Measurements from ENCODE around the gene POGLUT2.
A peak's percentile ranks its signal among the peaks of the same experiment; 100 is the strongest.

Gene POGLUT2

DNA sequence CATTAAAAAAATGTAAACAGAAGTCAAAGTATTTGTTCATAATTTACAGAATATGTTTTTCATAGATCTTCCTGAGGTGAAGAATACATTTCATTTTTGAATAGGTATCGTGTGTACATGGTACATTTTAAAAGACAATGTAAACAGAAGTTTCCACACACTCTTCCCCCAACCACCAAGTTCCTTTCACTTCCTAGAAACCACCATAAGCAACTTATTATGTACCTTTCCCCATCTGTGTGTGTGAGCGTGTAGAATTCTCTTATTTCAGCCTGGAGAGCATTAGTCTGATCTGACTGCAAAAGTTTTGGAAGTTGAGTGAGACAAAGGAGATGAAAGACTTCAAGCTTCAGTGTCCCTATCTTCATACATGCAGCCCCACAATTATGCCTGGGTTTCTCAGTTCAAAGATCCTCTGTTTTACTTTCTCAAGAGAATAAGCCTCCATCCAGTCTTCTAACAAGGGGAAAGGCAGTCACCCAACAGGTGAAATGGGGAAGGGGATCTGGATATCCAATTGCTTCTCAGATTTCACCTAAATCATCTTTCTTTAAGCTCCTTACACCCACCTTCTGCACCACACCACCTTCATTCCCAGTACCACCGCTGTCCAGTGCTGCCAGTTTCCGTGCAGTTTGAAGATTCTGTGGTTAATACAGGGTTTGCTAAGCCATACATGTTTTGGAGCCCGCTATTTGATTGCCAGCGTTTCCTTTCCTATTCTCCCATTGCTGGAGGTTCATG lies 27.3 kb downstream of the POGLUT2 start:
- peaks cover 9% of the 10 kb centered on the region for H3K36me3 ChIP-seq
- H4K20me1 ChIP-seq, result no peaks in the 10 kb centered on the region
- H3K27me3 ChIP-seq, result no peaks in the 10 kb centered on the region
- no peak overlapping the region for H3K27ac ChIP-seq
- no peak overlapping the region for H3K9ac ChIP-seq
- peak overlapping the region; percentile 92 for H3K4me2 ChIP-seq
- H3K4me3 ChIP-seq, result no peak overlapping the region
- peaks cover 7% of the 10 kb centered on the region for H3K9me3 ChIP-seq
- no peak for TF ChIP-seq Cebpa-rat (IDR thresholded peaks at IDR 0.05)
- peaks cover 29% of the 10 kb centered on the region for H3K4me1 ChIP-seq

DNA sequence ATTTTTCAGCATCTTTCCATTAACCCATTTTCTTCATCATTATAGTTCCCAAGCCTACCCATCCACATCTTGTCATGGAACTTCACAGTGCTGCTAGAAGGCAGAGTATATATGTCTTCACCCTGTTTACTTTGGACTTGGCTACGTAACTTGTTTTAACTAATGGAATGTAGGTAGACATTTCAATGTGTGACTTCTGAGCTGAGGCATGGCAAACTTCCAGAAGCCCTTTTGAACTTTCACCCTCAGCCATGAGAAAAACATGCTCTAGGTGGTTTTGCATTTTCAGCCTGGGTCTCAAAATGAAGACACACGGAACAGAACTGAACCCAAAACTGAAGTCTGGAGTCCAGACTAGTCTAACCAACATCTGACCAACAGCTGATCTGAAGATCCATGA lies 28.3 kb downstream of the POGLUT2 start:
- Histone ChIP-seq H4K20me1 (no peaks in the 10 kb centered on the region), H3K36me3 (peaks cover 13% of the 10 kb centered on the region), H3K4me3 (no peak overlapping the region), H3K4me2 (no peak overlapping the region), H3K27ac (no peak overlapping the region), H3K9me3 (peaks cover 7% of the 10 kb centered on the region), H3K27me3 (no peaks in the 10 kb centered on the region), H3K9ac (no peak overlapping the region), H3K4me1 (peaks cover 29% of the 10 kb centered on the region)
- TF ChIP-seq Cebpa-rat (IDR thresholded peaks at IDR 0.05), result no peak

DNA sequence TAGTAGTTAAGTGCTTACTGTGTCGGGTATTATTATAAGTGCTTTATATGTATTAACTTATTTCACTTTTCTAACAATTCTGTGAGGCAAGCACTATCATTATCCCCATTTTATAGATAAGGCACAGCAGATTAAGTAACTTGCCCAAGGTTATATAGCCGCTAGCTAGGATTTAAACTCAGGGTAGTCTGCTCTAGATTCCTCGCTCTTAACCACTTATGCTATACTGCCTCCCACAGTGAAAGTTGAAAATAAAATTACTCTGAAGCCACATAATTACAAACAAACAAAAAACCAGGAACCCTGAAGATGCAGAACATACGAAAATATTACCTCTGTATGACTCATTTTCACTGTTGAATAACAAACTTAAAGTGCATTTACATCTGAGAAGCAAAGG lies 29.1 kb downstream of the POGLUT2 start:
- H3K4me2 ChIP-seq, result no peak overlapping the region
- peaks cover 7% of the 10 kb centered on the region for H3K9me3 ChIP-seq
- no peaks in the 10 kb centered on the region for H4K20me1 ChIP-seq

DNA sequence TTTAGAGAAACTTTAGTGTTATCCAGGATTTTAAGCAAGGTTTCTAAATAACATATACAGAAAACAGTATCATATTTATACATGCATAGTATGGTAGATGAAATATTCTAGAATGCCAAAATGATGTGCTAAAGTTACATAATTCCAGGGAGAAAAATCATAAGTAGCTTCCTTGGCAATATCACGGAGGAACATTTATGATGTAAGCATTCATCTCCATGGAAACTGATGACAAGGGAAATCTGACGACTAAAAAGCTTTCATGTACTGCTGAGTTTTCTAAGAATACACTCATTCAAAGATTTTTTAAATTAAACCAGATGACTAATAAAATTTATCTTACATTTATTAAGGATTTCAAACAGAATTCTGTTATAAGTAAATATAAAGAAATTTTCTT lies 29.9 kb downstream of the POGLUT2 start:
- no peak for TF ChIP-seq Cebpa-rat (IDR thresholded peaks at IDR 0.05)
- Histone ChIP-seq H3K9ac (no peak overlapping the region), H3K4me1 (peaks cover 25% of the 10 kb centered on the region), H3K27me3 (no peaks in the 10 kb centered on the region), H3K27ac (no peak overlapping the region), H3K4me2 (no peak overlapping the region), H4K20me1 (no peaks in the 10 kb centered on the region), H3K4me3 (no peak overlapping the region), H3K36me3 (peaks cover 15% of the 10 kb centered on the region), H3K9me3 (peaks cover under 1% of the 10 kb centered on the region; the same call in 1 of the 2 replicates)

More for the DNA sequence above, 29.1 kb downstream of the POGLUT2 start:
- Histone ChIP-seq H3K36me3 (peaks cover 15% of the 10 kb centered on the region), H3K9ac (no peak overlapping the region), H3K4me1 (peaks cover 29% of the 10 kb centered on the region), H3K27me3 (no peaks in the 10 kb centered on the region), H3K27ac (no peak overlapping the region), H3K4me3 (no peak overlapping the region)
- TF ChIP-seq Cebpa-rat (IDR thresholded peaks at IDR 0.05), result no peak

DNA sequence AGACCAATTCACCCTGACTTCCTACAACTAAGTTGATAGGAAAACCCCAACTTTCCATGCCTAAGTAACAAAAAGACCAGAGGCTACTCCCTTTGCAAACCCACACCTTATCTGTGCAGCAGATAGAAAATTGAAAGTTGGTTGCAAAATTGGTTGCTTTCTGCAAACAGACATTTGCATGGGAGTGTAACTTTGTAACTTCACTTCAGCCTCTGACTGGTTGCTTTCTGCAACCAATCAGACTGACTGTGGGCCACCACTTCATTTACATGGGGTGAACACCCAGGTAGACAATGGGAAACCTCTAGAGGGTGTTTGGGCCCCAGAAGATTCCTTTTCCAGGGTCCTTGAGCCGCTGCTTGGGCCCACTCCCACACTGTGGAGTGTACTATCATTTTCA lies 35.0 kb downstream of the POGLUT2 start:
- peaks cover 15% of the 10 kb centered on the region for H3K36me3 ChIP-seq
- no peak overlapping the region for H3K4me3 ChIP-seq
- H3K4me1 ChIP-seq, result no peaks in the 10 kb centered on the region
- H3K27ac ChIP-seq, result no peak overlapping the region
- H3K27me3 ChIP-seq, result no peaks in the 10 kb centered on the region
- no peak overlapping the region for H3K4me2 ChIP-seq
- no peaks in the 10 kb centered on the region for H3K9me3 ChIP-seq
- TF ChIP-seq Cebpa-rat (IDR thresholded peaks at IDR 0.05), result no peak
- H4K20me1 ChIP-seq, result no peaks in the 10 kb centered on the region
- H3K9ac ChIP-seq, result no peak overlapping the region

DNA sequence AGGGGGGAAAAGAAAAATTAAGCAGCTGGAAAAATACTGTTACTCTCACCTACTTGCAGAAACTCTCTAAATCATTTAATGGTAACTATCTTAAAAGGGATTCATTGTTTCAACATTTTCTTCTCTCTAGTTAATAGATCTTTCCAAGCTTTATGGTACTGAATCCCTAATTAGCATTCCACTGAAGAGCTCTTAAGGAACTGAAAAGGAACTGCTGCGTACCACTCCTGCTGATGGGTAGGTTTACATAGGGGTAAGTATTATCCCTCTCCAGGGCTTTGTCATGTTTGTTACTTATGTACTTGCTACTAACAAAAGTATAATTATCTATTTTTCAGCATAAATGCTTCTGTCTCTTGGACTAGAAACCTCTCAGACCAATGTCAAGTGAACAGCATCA lies 37.7 kb downstream of the POGLUT2 start:
- Histone ChIP-seq H3K9me3 (no peaks in the 10 kb centered on the region), H3K9ac (no peak overlapping the region), H3K27ac (no peak overlapping the region), H3K4me2 (no peak overlapping the region), H4K20me1 (no peaks in the 10 kb centered on the region), H3K27me3 (no peaks in the 10 kb centered on the region), H3K36me3 (peaks cover 7% of the 10 kb centered on the region; the same call in 1 of the 2 replicates), H3K4me1 (no peaks in the 10 kb centered on the region), H3K4me3 (no peak overlapping the region)
- no peak for TF ChIP-seq Cebpa-rat (IDR thresholded peaks at IDR 0.05)

DNA sequence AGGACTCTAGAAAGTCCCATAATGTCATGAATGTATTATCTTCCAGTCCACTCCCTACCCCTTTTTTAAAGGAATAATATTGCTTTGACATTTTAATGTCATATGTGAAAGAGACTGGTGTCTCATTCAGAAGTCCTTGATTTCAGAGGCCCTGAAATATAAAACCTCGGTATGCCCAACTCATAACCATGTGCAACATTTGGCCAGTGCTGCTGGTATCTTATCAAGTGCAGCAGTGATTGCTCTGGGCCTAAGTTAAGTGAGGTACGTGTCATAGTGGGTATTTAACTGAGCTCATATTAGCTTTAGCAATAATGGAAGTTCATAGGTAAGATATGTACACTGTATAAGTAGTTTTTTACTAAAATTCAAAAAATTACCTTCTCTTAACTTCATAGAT lies 39.9 kb downstream of the POGLUT2 start:
- TF ChIP-seq Cebpa-rat (IDR thresholded peaks at IDR 0.05), result no peak
- H3K9me3 ChIP-seq, result no peaks in the 10 kb centered on the region

DNA sequence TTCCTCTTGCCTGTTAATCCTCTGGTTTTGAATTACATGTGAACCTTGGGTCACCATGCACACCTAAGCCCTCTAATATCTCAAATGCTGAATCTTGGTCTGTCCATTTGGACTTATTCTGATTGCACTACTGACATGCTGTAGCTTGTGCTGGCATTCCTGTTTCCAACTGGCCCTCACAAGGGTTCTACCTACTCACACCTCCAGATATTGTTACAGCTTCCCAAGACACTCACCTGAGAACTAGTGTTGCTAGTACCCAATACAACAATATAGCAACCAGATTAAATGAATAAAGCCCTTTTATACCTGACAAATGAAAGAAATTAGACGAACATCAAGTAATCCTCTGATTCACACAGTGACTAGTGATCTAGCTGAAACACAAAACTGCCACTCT lies 41.8 kb downstream of the POGLUT2 start:
- no peaks in the 10 kb centered on the region for H4K20me1 ChIP-seq
- H3K4me3 ChIP-seq, result no peak overlapping the region
- H3K9me3 ChIP-seq, result peaks cover 8% of the 10 kb centered on the region; the same call in 1 of the 2 replicates
- no peak overlapping the region for H3K9ac ChIP-seq
- no peaks in the 10 kb centered on the region for H3K27me3 ChIP-seq
- no peak overlapping the region for H3K4me2 ChIP-seq
- H3K4me1 ChIP-seq, result no peaks in the 10 kb centered on the region
- no peak for TF ChIP-seq Cebpa-rat (IDR thresholded peaks at IDR 0.05)
- H3K27ac ChIP-seq, result no peak overlapping the region
- H3K36me3 ChIP-seq, result no peaks in the 10 kb centered on the region

More for the DNA sequence above, 39.9 kb downstream of the POGLUT2 start:
- H3K27ac ChIP-seq, result no peak overlapping the region
- no peaks in the 10 kb centered on the region for H3K36me3 ChIP-seq
- no peak overlapping the region for H3K9ac ChIP-seq
- no peak overlapping the region for H3K4me2 ChIP-seq
- H3K4me3 ChIP-seq, result no peak overlapping the region
- no peaks in the 10 kb centered on the region for H4K20me1 ChIP-seq
- H3K27me3 ChIP-seq, result no peaks in the 10 kb centered on the region
- no peaks in the 10 kb centered on the region for H3K4me1 ChIP-seq

DNA sequence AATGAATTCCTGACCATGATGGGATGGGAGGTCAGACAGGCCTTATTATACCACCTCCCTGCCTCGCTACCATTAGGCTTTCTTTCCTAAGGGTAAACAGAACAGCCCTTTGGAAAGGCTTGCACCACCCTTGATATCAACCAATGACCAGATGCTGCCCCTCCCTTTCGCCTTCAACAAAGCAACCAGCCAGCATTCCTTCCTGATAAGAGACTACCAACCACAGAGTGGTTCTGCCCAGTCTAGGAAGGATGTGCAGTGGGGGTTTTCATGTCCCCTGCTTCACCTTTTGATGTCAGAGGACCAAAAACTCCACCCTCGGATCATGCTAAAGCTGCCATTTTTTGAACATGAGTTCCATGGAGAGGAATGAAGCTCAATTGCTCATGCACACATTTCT lies 46.9 kb downstream of the POGLUT2 start:
- TF ChIP-seq Cebpa-rat (IDR thresholded peaks at IDR 0.05), result no peak
- Histone ChIP-seq H3K4me3 (no peak overlapping the region), H3K27me3 (no peaks in the 10 kb centered on the region), H3K9me3 (peaks cover 11% of the 10 kb centered on the region; the same call in 1 of the 2 replicates), H3K4me1 (no peaks in the 10 kb centered on the region), H3K36me3 (no peaks in the 10 kb centered on the region), H3K27ac (no peak overlapping the region), H4K20me1 (no peaks in the 10 kb centered on the region), H3K4me2 (no peak overlapping the region), H3K9ac (no peak overlapping the region)

DNA sequence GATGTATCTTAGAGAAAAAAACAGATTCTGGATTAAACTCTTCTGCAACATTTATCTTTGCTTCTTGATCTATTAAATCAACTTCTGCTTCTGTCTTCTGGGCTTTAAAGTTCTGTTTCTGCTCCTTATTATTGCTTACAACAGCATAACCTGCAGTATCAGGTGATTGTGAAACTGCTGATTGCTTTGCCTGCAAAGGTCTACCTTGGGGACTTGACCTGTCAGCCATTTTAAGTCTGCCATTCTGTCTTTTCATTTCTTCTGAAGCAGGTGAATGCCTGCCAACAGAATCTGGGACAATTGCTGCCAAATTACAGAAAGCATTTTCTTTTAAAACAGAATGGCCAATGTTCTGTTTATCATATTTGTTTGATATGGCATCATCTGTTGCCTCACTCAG lies 56.3 kb downstream of the POGLUT2 start:
- Histone ChIP-seq H3K4me2 (no peak overlapping the region), H3K4me3 (no peak overlapping the region), H3K9me3 (no peaks in the 10 kb centered on the region), H3K4me1 (no peaks in the 10 kb centered on the region), H3K27ac (no peak overlapping the region), H3K27me3 (no peaks in the 10 kb centered on the region), H3K9ac (no peak overlapping the region), H4K20me1 (no peaks in the 10 kb centered on the region), H3K36me3 (no peaks in the 10 kb centered on the region)
- TF ChIP-seq Cebpa-rat (IDR thresholded peaks at IDR 0.05), result no peak

Data from BLaER1 (cell line).